Smooth muscle cell (in vitro differentiated cells): ENCODE measurements around the gene ZMYND8. TPM values are rescaled to one million over a fixed set of nuclear protein-coding genes. Genes with fewer than 3 reads are reported as not detected.
"Not testable (repeated sequence)": the region's sequence is repeated elsewhere in the genome, so short reads cannot be mapped to it uniquely, and the experiment has no call there.

Experiments used
- DNase-seq: peaks from one replicate; lab custom pipeline; 2025; ENCODE audit not compliant: unreplicated experiment; lab: John Stamatoyannopoulos, UW
- H2AFZ ChIP-seq: fragments of 200-600 bp; sonication (generic); 2 replicates; pipeline ENCODE4 v1.6.0; 2016; ENCODE audit warnings: antibody characterized with exemption, low read depth, mild to moderate bottlenecking
- H3F3A ChIP-seq: fragments of 200-600 bp; sonication (generic); 2 replicates; pipeline ENCODE4 v1.6.0; 2017; ENCODE audit warnings: antibody characterized with exemption, low read depth
- H3K27ac ChIP-seq: fragments of 200-600 bp; sonication (generic); 2 replicates; pipeline ENCODE4 v1.5.1; 2016; ENCODE audit warnings: low read depth, mild to moderate bottlenecking
- H3K27me3 ChIP-seq: fragments of 200-600 bp; sonication (generic); 2 replicates; pipeline ENCODE4 v1.6.1; 2016; ENCODE audit warnings: low read depth, mild to moderate bottlenecking
- H3K36me3 ChIP-seq: fragments of 200-600 bp; sonication (generic); 2 replicates; pipeline ENCODE4 v1.5.1; 2016; ENCODE audit warnings: low read depth
- H3K4me1 ChIP-seq: fragments of 200-600 bp; sonication (generic); 2 replicates; pipeline ENCODE4 v1.5.1; 2016; ENCODE audit warnings: low read depth
- H3K4me2 ChIP-seq: fragments of 200-600 bp; sonication (generic); 2 replicates; pipeline ENCODE4 v1.6.0; 2016; ENCODE audit warnings: mild to moderate bottlenecking
- H3K4me3 ChIP-seq: fragments of 200-600 bp; sonication (generic); 2 replicates; pipeline ENCODE4 v1.5.1; 2016; ENCODE audit warnings: mild to moderate bottlenecking
- H3K79me2 ChIP-seq: fragments of 200-600 bp; sonication (generic); 2 replicates; pipeline ENCODE4 v1.6.0; 2016; ENCODE audit warnings: low read depth, mild to moderate bottlenecking
- H3K9ac ChIP-seq: fragments of 200-600 bp; sonication (generic); 2 replicates; pipeline ENCODE4 v1.6.0; 2016; ENCODE audit warnings: low read depth
- H3K9me3 ChIP-seq: fragments of 200-600 bp; sonication (generic); replicated peaks from 2 replicates; pipeline ENCODE4 v1.5.1; 2016; ENCODE audit warnings: low read depth
- H4K20me1 ChIP-seq: fragments of 200-600 bp; sonication (generic); 2 replicates; pipeline ENCODE4 v1.6.0; 2016; ENCODE audit warnings: low read depth
- CTCF ChIP-seq: fragments of 200-600 bp; sonication (generic); IDR thresholded peaks from 2 replicates; pipeline ENCODE4 v1.5.1; 2017; ENCODE audit warnings: borderline replicate concordance, mild to moderate bottlenecking, antibody characterized with exemption; ENCODE audit not compliant: insufficient read depth, poor library complexity, severe bottlenecking
- WGBS: methylation state at CpG from one replicate; pipeline ENCODE4 v1.1.7; 2016; ENCODE audit warnings: low lambda C conversion rate; 5-methylcytosine and 5-hydroxymethylcytosine counted together
- polyA plus RNA-seq: library from polyadenylated mRNA; unstranded; fragments of >200 nt; fragmentation: Nextera tagmentation; extraction: Ambion mirVana; gene quantifications from 2 replicates; pipeline ENCODE4 v1.2.1, GENCODE V29; 2016
- total RNA-seq: library from RNA; depleted of rRNA; stranded (reverse); fragments of >200 nt; gene quantifications from 2 replicates; pipeline ENCODE4 v1.2.3, GENCODE V29; 2014

Gene ZMYND8
- total and polyA plus RNA-seq, 2 experiments from 2014 or later, result 15.2 to 24.1 TPM

GRCh38 chr20:47208534-47209174, 147.8 kb downstream of the ZMYND8 start:
- Histone ChIP-seq H3K27ac (no peak overlapping the region), H3K27me3 (no peaks in the 10 kb centered on the region), H3K9ac (no peak overlapping the region), H3K4me3 (no peak overlapping the region), H3K79me2 (peaks cover 3% of the 10 kb centered on the region), H3F3A (no peaks in the 10 kb centered on the region), H3K36me3 (peaks cover 4% of the 10 kb centered on the region), H2AFZ (no peak overlapping the region), H3K4me1 (peaks cover 7% of the 10 kb centered on the region), H3K9me3 (no peaks in the 10 kb centered on the region), H3K4me2 (no peak overlapping the region), H4K20me1 (peaks cover 17% of the 10 kb centered on the region)
- no peak for DNase-seq
- TF ChIP-seq CTCF, result no peak
- 96% methylated on average over 18 of the region's 18 CpGs for WGBS

GRCh38 chr20:47206962-47207641, 149.4 kb downstream of the ZMYND8 start:
- Histone ChIP-seq H3K27ac (no peak overlapping the region), H3K9ac (no peak overlapping the region), H3K9me3 (no peaks in the 10 kb centered on the region), H3K4me3 (no peak overlapping the region), H3F3A (no peaks in the 10 kb centered on the region), H3K79me2 (no peaks in the 10 kb centered on the region), H4K20me1 (peaks cover 2% of the 10 kb centered on the region), H2AFZ (no peak overlapping the region), H3K27me3 (no peaks in the 10 kb centered on the region), H3K4me2 (no peak overlapping the region), H3K4me1 (peaks cover 7% of the 10 kb centered on the region), H3K36me3 (peaks cover 3% of the 10 kb centered on the region)
- WGBS, result 87% methylated on average over 9 of the region's 9 CpGs
- no peak for TF ChIP-seq CTCF
- DNase-seq, result no peak

GRCh38 chr20:47206552-47206951, 149.9 kb downstream of the ZMYND8 start:
- not testable (repeated sequence) for H3K36me3 ChIP-seq, H2AFZ ChIP-seq, H3K9me3 ChIP-seq, H3K79me2 ChIP-seq, H3F3A ChIP-seq, DNase-seq, H3K9ac ChIP-seq, H3K27me3 ChIP-seq, H3K4me2 ChIP-seq, H4K20me1 ChIP-seq, H3K4me3 ChIP-seq, H3K4me1 ChIP-seq, H3K27ac ChIP-seq
- 93% methylated on average over 10 of the region's 10 CpGs for WGBS

GRCh38 chr20:47205577-47206123, 150.8 kb downstream of the ZMYND8 start:
- DNase-seq, result no peak
- Histone ChIP-seq H3K9ac (no peak overlapping the region), H3K36me3 (no peaks in the 10 kb centered on the region), H3F3A (no peaks in the 10 kb centered on the region), H3K27ac (no peak overlapping the region), H3K27me3 (no peaks in the 10 kb centered on the region), H3K9me3 (no peaks in the 10 kb centered on the region), H2AFZ (no peak overlapping the region), H3K4me3 (no peak overlapping the region), H3K79me2 (no peaks in the 10 kb centered on the region), H3K4me2 (no peak overlapping the region), H3K4me1 (peaks cover 7% of the 10 kb centered on the region), H4K20me1 (no peaks in the 10 kb centered on the region)
- peak; percentile 48 for TF ChIP-seq CTCF
- WGBS, result 76% methylated on average over 9 of the region's 9 CpGs

GRCh38 chr20:47204850-47205122, 151.7 kb downstream of the ZMYND8 start:
- DNase-seq, H3K9ac ChIP-seq, H3K9me3 ChIP-seq, H3K36me3 ChIP-seq, H3F3A ChIP-seq, H3K4me1 ChIP-seq, H3K79me2 ChIP-seq, H3K4me2 ChIP-seq, H2AFZ ChIP-seq, H4K20me1 ChIP-seq, H3K4me3 ChIP-seq, H3K27me3 ChIP-seq: not testable (repeated sequence)
- WGBS, result 92% methylated on average over 11 of the region's 11 CpGs
- H3K27ac ChIP-seq, result peak overlapping the region; percentile 49
